Thyroid gland (tissue), 4 donors: ENCODE data around the gene RPL41.

Experiments
- CTCF ChIP-seq, 6 experiments: fragments of 200-600 bp in 3 of 6; fragments of 450-650 bp in 3 of 6; sonication (generic) in 3 of 6; IDR thresholded peaks; one replicate each; pipeline ENCODE4 v1.5.1; 2016 to 2019; ENCODE audit warnings: antibody characterized with exemption in 6 of 6, mild to moderate bottlenecking in 2 of 6, inconsistent platforms in 1 of 6, moderate library complexity in 1 of 6
- POLR2A ChIP-seq, 2 donors: fragments of 450-650 bp; IDR thresholded peaks; one replicate each; pipeline ENCODE4 v1.6.1; 2017; ENCODE audit warnings: antibody characterized with exemption in 2 of 2, mild to moderate bottlenecking in 2 of 2, moderate library complexity in 1 of 2

GRCh38 chr12:56086096-56086495, 30.3 kb upstream of the RPL41 start:
- no peak for TF ChIP-seq CTCF (IDR thresholded peaks at IDR 0.05)
- TF ChIP-seq POLR2A (IDR thresholded peaks at IDR 0.05): no peak
